Peyer's patch (tissue), 4 donors: Measurements from ENCODE around the gene KCNMA1. TPM values are rescaled to one million over a fixed set of nuclear protein-coding genes. Genes with fewer than 3 reads are reported as not detected.

ENCODE experiments used
- DNase-seq, 3 donors: peaks; one replicate each; pipeline ENCODE4 v3.0.0-alpha.2; 2017 to 2019
- H3K27ac ChIP-seq, 4 donors: fragments of 200-600 bp; sonication (generic); one replicate each; pipeline ENCODE4 v1.5.1; 2016 to 2019
- H3K27me3 ChIP-seq, 2 donors: fragments of 200-600 bp; sonication (generic); one replicate each; pipeline ENCODE4 v1.5.1; 2019
- H3K36me3 ChIP-seq, 3 donors: fragments of 200-600 bp; sonication (generic); one replicate each; pipeline ENCODE4 v1.5.1; 2016 to 2019
- H3K4me1 ChIP-seq, 4 donors: fragments of 200-600 bp; sonication (generic); one replicate each; pipeline ENCODE4 v1.5.1; 2016 to 2019
- H3K4me3 ChIP-seq, 4 donors: fragments of 200-600 bp; sonication (generic); 1 replicate in 3 of 4; 2 replicates in 1 of 4; pipeline ENCODE4 v1.5.1; 2016 to 2019; ENCODE audit warnings: mild to moderate bottlenecking in 1 of 4
- H3K9me3 ChIP-seq, 4 donors: fragments of 200-600 bp; sonication (generic); one replicate each; pipeline ENCODE4 v1.5.1; 2016 to 2019; ENCODE audit warnings: mild to moderate bottlenecking in 1 of 4
- CTCF ChIP-seq, 6 experiments: fragments of 450-650 bp in 4 of 6; fragments of 200-600 bp in 2 of 6; sonication (generic) in 1 of 6; IDR thresholded peaks; one replicate each; pipeline ENCODE4 v1.5.1; 2017 to 2019; ENCODE audit warnings: antibody characterized with exemption in 6 of 6, mild to moderate bottlenecking in 3 of 6, moderate library complexity in 1 of 6
- POLR2A ChIP-seq, 2 donors: fragments of 450-650 bp; IDR thresholded peaks; one replicate each; pipeline ENCODE4 v1.5.1; 2017; ENCODE audit warnings: antibody characterized with exemption in 2 of 2, mild to moderate bottlenecking in 2 of 2, moderate library complexity in 2 of 2
- total RNA-seq, 4 donors: library from RNA; depleted of rRNA; stranded (reverse); fragments of >200 nt; gene quantifications; one replicate each; pipeline ENCODE4 v1.1.0, GENCODE V29; 2016

KCNMA1 gene
- total RNA-seq, 4 donors from 2014 or later = 17.8 to 29.1 (median 23.9) TPM

GRCh38 chr10:77286531-77287508, 350.8 kb downstream of the KCNMA1 start:
- Histone ChIP-seq H3K4me3 (no peak overlapping the region), H3K27ac (peak overlapping the region in 1 of 4 donors; percentile 33), H3K4me1 (peaks cover 0 to 7% (median 0%) of the 10 kb centered on the region in 4 donors), H3K9me3 (no peaks in the 10 kb centered on the region), H3K36me3 (no peaks in the 10 kb centered on the region), H3K27me3 (no peaks in the 10 kb centered on the region)
- TF ChIP-seq POLR2A (IDR thresholded peaks at IDR 0.05) = no peak
- no peak for TF ChIP-seq CTCF (IDR thresholded peaks at IDR 0.05)
- DNase-seq = no peak

- Histone ChIP-seq H3K4me1 (peaks cover 0 to 7% (median 0%) of the 10 kb centered on the region in 4 donors), H3K27me3 (no peaks in the 10 kb centered on the region), H3K36me3 (no peaks in the 10 kb centered on the region), H3K9me3 (no peaks in the 10 kb centered on the region), H3K4me3 (no peak overlapping the region), H3K27ac (no peak overlapping the region)
- no peak for DNase-seq
- TF ChIP-seq CTCF (IDR thresholded peaks at IDR 0.05) (no peak), POLR2A (IDR thresholded peaks at IDR 0.05) (no peak)
Measured at GRCh38 chr10:77285529-77286182, 352.0 kb downstream of the KCNMA1 start.

GRCh38 chr10:77284797-77285196, 352.8 kb downstream of the KCNMA1 start:
- no peaks in the 10 kb centered on the region for H3K36me3 ChIP-seq
- peaks cover 0 to 7% (median 0%) of the 10 kb centered on the region in 4 donors for H3K4me1 ChIP-seq
- no peaks in the 10 kb centered on the region for H3K9me3 ChIP-seq
- no peaks in the 10 kb centered on the region for H3K27me3 ChIP-seq
- H3K4me3 ChIP-seq = no peak overlapping the region
- H3K27ac ChIP-seq = no peak overlapping the region
- no peak for DNase-seq
- no peak for TF ChIP-seq CTCF (IDR thresholded peaks at IDR 0.05)
- no peak for TF ChIP-seq POLR2A (IDR thresholded peaks at IDR 0.05)

- DNase-seq = no peak
- Histone ChIP-seq H3K4me1 (peaks cover 0 to 7% (median 0%) of the 10 kb centered on the region in 4 donors), H3K4me3 (no peak overlapping the region), H3K36me3 (no peaks in the 10 kb centered on the region), H3K27me3 (no peaks in the 10 kb centered on the region), H3K27ac (no peak overlapping the region), H3K9me3 (no peaks in the 10 kb centered on the region)
- TF ChIP-seq CTCF (IDR thresholded peaks at IDR 0.05) (no peak), POLR2A (IDR thresholded peaks at IDR 0.05) (no peak)
Measured at GRCh38 chr10:77283326-77283725, 354.3 kb downstream of the KCNMA1 start.

- DNase-seq = no peak
- no peak overlapping the region for H3K27ac ChIP-seq
- H3K36me3 ChIP-seq = no peaks in the 10 kb centered on the region
- no peaks in the 10 kb centered on the region for H3K9me3 ChIP-seq
- TF ChIP-seq POLR2A (IDR thresholded peaks at IDR 0.05) (no peak), CTCF (IDR thresholded peaks at IDR 0.05) (no peak)
- peaks cover 0 to 3% (median 0%) of the 10 kb centered on the region in 4 donors for H3K4me1 ChIP-seq
- no peak overlapping the region for H3K4me3 ChIP-seq
- no peaks in the 10 kb centered on the region for H3K27me3 ChIP-seq
Measured at GRCh38 chr10:77282163-77282562, 355.4 kb downstream of the KCNMA1 start.
